ENCODE data around the gene CLDN7.

CLDN7 gene

DNA sequence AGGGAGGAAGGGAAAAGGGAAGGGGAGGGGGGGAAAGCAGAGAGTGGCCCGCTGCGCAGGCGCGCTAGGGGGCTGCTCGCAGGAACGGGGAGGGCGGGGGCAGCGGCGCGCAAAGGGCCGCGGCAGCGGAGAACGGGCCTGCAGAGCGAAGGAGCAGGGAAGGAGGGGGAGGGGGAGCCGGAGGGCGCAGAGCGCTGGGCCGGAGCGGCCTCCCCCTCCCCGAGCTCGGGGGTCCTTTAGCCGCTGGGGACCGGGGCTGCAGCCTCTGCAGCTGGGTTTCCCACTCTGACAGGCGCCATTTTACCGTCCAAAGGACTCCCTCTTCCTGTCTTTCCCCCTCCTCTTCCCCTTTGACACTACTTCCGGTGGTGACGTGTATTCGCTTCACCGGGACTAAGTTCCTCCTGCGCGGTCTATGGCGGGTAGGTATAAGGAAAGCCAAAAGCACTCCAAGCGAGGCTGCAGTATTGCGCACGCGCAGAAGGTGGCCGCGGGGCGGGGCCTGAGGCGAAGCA, 10.6 kb downstream of the CLDN7 start, which contains the start of gene CTDNEP1:
Gene CTDNEP1, minus strand, starts transcription at position 74 of the 515 bp plus-strand sequence. CDS start 438 bp downstream, outside the sequence.
- H3K9me3 ChIP-seq (ENCODE audit: insufficient read depth, low read length), result no peaks in the 10 kb centered on the region
- peak within 1 kb of the TSS; percentile 98 for H3K4me2 ChIP-seq (ENCODE audit: low read length)
- H4K20me1 ChIP-seq (ENCODE audit: insufficient read depth, low read length), result peaks cover 8% of the 10 kb centered on the region
- no peaks in the 10 kb centered on the region for H3K27me3 ChIP-seq (ENCODE audit: low read depth, low read length)
- TF ChIP-seq, protein P1, sequence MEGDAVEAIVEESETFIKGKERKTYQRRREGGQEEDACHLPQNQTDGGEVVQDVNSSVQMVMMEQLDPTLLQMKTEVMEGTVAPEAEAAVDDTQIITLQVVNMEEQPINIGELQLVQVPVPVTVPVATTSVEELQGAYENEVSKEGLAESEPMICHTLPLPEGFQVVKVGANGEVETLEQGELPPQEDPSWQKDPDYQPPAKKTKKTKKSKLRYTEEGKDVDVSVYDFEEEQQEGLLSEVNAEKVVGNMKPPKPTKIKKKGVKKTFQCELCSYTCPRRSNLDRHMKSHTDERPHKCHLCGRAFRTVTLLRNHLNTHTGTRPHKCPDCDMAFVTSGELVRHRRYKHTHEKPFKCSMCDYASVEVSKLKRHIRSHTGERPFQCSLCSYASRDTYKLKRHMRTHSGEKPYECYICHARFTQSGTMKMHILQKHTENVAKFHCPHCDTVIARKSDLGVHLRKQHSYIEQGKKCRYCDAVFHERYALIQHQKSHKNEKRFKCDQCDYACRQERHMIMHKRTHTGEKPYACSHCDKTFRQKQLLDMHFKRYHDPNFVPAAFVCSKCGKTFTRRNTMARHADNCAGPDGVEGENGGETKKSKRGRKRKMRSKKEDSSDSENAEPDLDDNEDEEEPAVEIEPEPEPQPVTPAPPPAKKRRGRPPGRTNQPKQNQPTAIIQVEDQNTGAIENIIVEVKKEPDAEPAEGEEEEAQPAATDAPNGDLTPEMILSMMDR (IDR thresholded peaks at IDR 0.05; ENCODE audit: low read depth, low read length), result no peak
- TF ChIP-seq EZH2phosphoT487 (IDR thresholded peaks at IDR 0.05; ENCODE audit: low read depth), result no peak
- H3K9ac ChIP-seq (ENCODE audit: low read length), result peak within 1 kb of the TSS; percentile 98
- H3K4me1 ChIP-seq (ENCODE audit: low read length), result peaks cover 16% of the 10 kb centered on the region
- peaks cover 16% of the 10 kb centered on the region for H3K36me3 ChIP-seq (replicated peaks; ENCODE audit: low read depth, low read length)
- H3K27ac ChIP-seq (ENCODE audit: low read length), result peak within 1 kb of the TSS; percentile 94
- peak within 1 kb of the TSS; percentile 75 for H2AFZ ChIP-seq (ENCODE audit: low read depth, low read length)
- peak within 1 kb of the TSS; percentile 98 for H3K4me3 ChIP-seq (ENCODE audit: low read length)
- H3K79me2 ChIP-seq (ENCODE audit: low read length), result peaks cover 59% of the 10 kb centered on the region

DNA sequence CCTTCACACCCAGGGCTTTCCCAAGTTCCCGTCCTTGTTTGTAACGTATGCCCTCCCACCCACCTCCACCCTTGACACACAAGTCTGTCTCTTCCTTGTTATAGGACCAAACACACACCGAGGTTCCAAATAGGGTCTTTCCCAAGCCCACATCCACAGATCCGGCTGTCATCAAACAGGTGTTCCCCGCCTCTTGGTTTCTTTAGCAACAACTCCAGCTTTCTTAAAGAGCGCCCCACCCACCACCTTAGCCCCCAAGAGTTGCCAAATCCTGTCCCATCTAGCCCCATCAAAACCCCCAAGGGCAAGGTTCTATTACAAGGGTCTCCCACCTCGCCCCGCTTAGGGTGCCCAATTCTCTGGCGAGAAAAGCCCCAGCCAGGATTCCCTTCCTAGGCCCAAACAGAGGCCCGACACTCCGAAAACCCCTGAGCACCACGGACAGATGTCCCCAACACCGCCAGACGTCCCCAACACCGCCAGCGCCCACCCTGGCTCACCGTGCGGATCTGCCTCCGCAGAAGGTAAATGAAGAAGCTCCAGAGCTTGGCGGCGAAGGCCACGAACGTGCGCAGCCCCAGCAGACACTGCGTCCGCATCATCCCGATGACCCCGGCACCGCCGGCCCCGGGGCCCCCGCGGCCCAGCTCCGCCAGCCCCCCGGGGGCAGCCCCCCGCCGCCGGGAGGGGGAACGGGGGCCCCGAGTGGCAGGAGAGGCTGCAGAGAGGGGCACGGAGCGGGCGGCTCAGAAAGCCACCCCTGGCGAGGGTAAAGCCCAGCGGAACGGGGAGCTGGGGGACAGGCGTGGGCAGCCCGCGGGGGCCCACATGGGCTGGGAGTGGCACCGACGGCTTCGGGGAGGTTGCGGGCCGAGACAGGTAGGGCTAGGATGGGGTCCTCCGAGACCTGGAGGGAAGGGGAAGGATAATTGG, 11.3 kb downstream of the CLDN7 start:
- Histone ChIP-seq H3K9ac (ENCODE audit: low read length) (peak overlapping the region; percentile 98), H4K20me1 (ENCODE audit: insufficient read depth, low read length) (peaks cover 8% of the 10 kb centered on the region), H2AFZ (ENCODE audit: low read depth, low read length) (no peak overlapping the region), H3K27me3 (ENCODE audit: low read depth, low read length) (no peaks in the 10 kb centered on the region), H3K4me3 (ENCODE audit: low read length) (peak overlapping the region; percentile 98), H3K79me2 (ENCODE audit: low read length) (peaks cover 67% of the 10 kb centered on the region), H3K4me1 (ENCODE audit: low read length) (peaks cover 16% of the 10 kb centered on the region), H3K36me3 (replicated peaks; ENCODE audit: low read depth, low read length) (peaks cover 16% of the 10 kb centered on the region), H3K27ac (ENCODE audit: low read length) (peak overlapping the region; percentile 94), H3K4me2 (ENCODE audit: low read length) (peak overlapping the region; percentile 95), H3K9me3 (ENCODE audit: insufficient read depth, low read length) (no peaks in the 10 kb centered on the region)
- TF ChIP-seq EZH2phosphoT487 (IDR thresholded peaks at IDR 0.05; ENCODE audit: low read depth), result no peak
- TF ChIP-seq, protein P1 (IDR thresholded peaks at IDR 0.05; ENCODE audit: low read depth, low read length), result no peak

DNA sequence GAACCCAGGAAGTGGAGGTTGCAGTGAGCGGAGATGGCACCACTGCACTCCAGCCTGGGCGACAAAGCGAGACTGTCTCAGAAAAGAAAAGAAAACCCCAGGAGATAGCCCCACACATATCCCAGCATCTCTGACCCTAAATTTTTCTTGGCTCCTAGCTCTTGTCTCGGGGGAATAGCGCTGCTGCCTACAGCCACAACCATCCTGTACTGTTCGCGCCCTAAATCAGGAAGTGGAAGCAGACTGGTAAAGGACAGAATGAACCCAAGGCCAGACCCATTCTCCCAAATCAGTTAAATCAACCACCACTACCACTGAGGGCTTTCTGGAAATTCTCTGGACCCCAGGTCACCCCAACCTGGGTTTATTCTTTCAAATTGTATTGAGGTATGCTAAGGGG, 12.4 kb downstream of the CLDN7 start:
- H3K9me3 ChIP-seq (ENCODE audit: insufficient read depth, low read length), result no peaks in the 10 kb centered on the region
- peak overlapping the region; percentile 98 for H3K4me3 ChIP-seq (ENCODE audit: low read length)
- peaks cover 16% of the 10 kb centered on the region for H3K4me1 ChIP-seq (ENCODE audit: low read length)
- peaks cover 69% of the 10 kb centered on the region for H3K79me2 ChIP-seq (ENCODE audit: low read length)
- peaks cover 12% of the 10 kb centered on the region for H3K36me3 ChIP-seq (replicated peaks; ENCODE audit: low read depth, low read length)
- H2AFZ ChIP-seq (ENCODE audit: low read depth, low read length), result no peak overlapping the region
- peak overlapping the region; percentile 95 for H3K4me2 ChIP-seq (ENCODE audit: low read length)
- peak overlapping the region; percentile 94 for H3K27ac ChIP-seq (ENCODE audit: low read length)
- peak overlapping the region; percentile 98 for H3K9ac ChIP-seq (ENCODE audit: low read length)
- TF ChIP-seq, protein P1 (IDR thresholded peaks at IDR 0.05; ENCODE audit: low read depth, low read length), result no peak
- TF ChIP-seq EZH2phosphoT487 (IDR thresholded peaks at IDR 0.05; ENCODE audit: low read depth), result no peak
- H4K20me1 ChIP-seq (ENCODE audit: insufficient read depth, low read length), result peaks cover 8% of the 10 kb centered on the region
- H3K27me3 ChIP-seq (ENCODE audit: low read depth, low read length), result no peaks in the 10 kb centered on the region

DNA sequence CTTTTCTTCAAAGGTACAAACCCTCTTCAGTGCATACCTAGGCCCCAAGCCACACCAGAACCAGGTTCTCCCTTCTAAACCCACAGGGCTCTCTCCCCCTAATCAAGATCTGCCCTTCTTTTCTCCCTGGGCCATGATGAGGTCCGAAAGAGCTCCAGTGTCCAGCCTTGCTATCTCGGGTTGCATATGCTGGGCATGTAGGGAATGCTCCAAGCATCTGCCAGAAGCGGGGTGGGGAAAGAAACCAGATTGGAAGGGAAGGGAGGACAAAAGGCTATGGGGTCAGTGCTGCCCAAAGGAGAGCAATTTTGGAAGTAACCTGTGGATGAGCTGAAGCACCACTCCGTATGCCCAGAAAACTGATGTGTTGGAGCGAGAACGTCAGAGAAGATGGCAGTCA, 13.1 kb downstream of the CLDN7 start:
- no peaks in the 10 kb centered on the region for H3K27me3 ChIP-seq (ENCODE audit: low read depth, low read length)
- peaks cover 16% of the 10 kb centered on the region for H3K4me1 ChIP-seq (ENCODE audit: low read length)
- TF ChIP-seq EZH2phosphoT487 (IDR thresholded peaks at IDR 0.05; ENCODE audit: low read depth), result no peak
- TF ChIP-seq, protein P1 (IDR thresholded peaks at IDR 0.05; ENCODE audit: low read depth, low read length), result no peak
- peaks cover 8% of the 10 kb centered on the region for H4K20me1 ChIP-seq (ENCODE audit: insufficient read depth, low read length)
- peak overlapping the region; percentile 98; the same call in 1 of the 2 replicates for H3K9ac ChIP-seq (ENCODE audit: low read length)
- peaks cover 6% of the 10 kb centered on the region for H3K36me3 ChIP-seq (replicated peaks; ENCODE audit: low read depth, low read length)
- H2AFZ ChIP-seq (ENCODE audit: low read depth, low read length), result no peak overlapping the region
- no peak overlapping the region for H3K27ac ChIP-seq (ENCODE audit: low read length)
- H3K4me2 ChIP-seq (ENCODE audit: low read length), result peak overlapping the region; percentile 95
- H3K9me3 ChIP-seq (ENCODE audit: insufficient read depth, low read length), result no peaks in the 10 kb centered on the region
- H3K79me2 ChIP-seq (ENCODE audit: low read length), result peaks cover 69% of the 10 kb centered on the region
- peak overlapping the region; percentile 98 for H3K4me3 ChIP-seq (ENCODE audit: low read length)
